K562 (cell line): Measurements from ENCODE around the gene TMEM222. TPM values are rescaled to one million over a fixed set of nuclear protein-coding genes. Genes with fewer than 3 reads are reported as not detected.

Experiments used
- CHD7 ChIP-seq: fragments of 200-600 bp; sonication (generic); IDR thresholded peaks from one replicate; pipeline ENCODE4 v1.6.1; 2012; ENCODE audit warnings: mild to moderate bottlenecking, low read depth, low read length, inconsistent platforms
- DEAF1 ChIP-seq: fragments of 450-650 bp; formaldehyde crosslinking; IDR thresholded peaks from 2 replicates; pipeline ENCODE4 v1.4.0; 2020; ENCODE audit warnings: mild to moderate bottlenecking, moderate library complexity
- NFE2 ChIP-seq: IDR thresholded peaks from 2 replicates; pipeline ENCODE4 v1.6.1; 2014; ENCODE audit warnings: antibody characterized with exemption, low read depth
- POLR2AphosphoS5 ChIP-seq: IDR thresholded peaks from 2 replicates; pipeline ENCODE4 v1.6.1; 2011; ENCODE audit warnings: mild to moderate bottlenecking, low read depth, low read length, moderate library complexity; ENCODE audit not compliant: control insufficient read depth, insufficient read depth
- RBM34 ChIP-seq: fragments of 200-400 bp; formaldehyde crosslinking; IDR thresholded peaks from 2 replicates; pipeline ENCODE4 v1.6.1; 2018; ENCODE audit warnings: low read length, borderline replicate concordance; ENCODE audit not compliant: insufficient read depth
- RBM39 ChIP-seq: fragments of 200-400 bp; formaldehyde crosslinking; optimal IDR thresholded peaks from 2 replicates; pipeline ENCODE3; 2018; ENCODE audit warnings: low read depth, low read length
- RFX1 ChIP-seq: fragments of 450-650 bp; IDR thresholded peaks from 2 replicates; pipeline ENCODE4 v1.6.1; 2016; ENCODE audit warnings: mild to moderate bottlenecking, moderate library complexity
- STAT5B ChIP-seq: fragments of 250-450 bp; sonication (Bioruptor Pico); IDR thresholded peaks from 2 replicates; pipeline ENCODE4 v1.8.0; 2021; ENCODE audit warnings: mild to moderate bottlenecking, inconsistent platforms
- ZC3H11A ChIP-seq: IDR thresholded peaks from 2 replicates; pipeline ENCODE4 v1.6.1; 2012; ENCODE audit warnings: low read depth, low read length, improper control_type of control experiment
- ZNF165 ChIP-seq: fragments of 250-450 bp; sonication (Bioruptor Pico); IDR thresholded peaks from 2 replicates; pipeline ENCODE4 v1.4.0; 2020; ENCODE audit warnings: borderline replicate concordance
- polyA plus RNA-seq, 8 experiments: library from polyadenylated mRNA; depleted of rRNA in 4 of 8; stranded (reverse) in 5 of 8; unstranded in 3 of 8; fragments of >200 nt; fragmentation: Nextera tagmentation in 2 of 8; fragmentation: Illumina TruSeq in 1 of 8; extraction: Ambion mirVana in 2 of 8; extraction: Trizol in 1 of 8; gene quantifications; 2 replicates each; pipeline versions ENCODE4 v1.2.1 to v1.2.3, GENCODE V29; 2011 to 2014; ENCODE audit warnings: inconsistent platforms in 1 of 8, missing spikeins in 1 of 8
- total RNA-seq, 7 experiments: library from RNA; depleted of rRNA in 6 of 7; stranded (reverse); fragments of >200 nt in 6 of 7; fragmentation: Illumina TruSeq in 2 of 7; extraction: Trizol in 2 of 7; gene quantifications; 2 replicates each; pipeline versions ENCODE4 v1.2.1 to v1.2.3, GENCODE V29; 2011 to 2021; ENCODE audit warnings: low replicate concordance in 1 of 7

The TMEM222 gene
- total and polyA plus RNA-seq, 9 of the 15 experiments (the other 6 are each of a cell fraction or from before 2014, with no cell fraction given), result 6.9 to 48.0 (median 32.8) TPM

- TF ChIP-seq CHD7, result no peak
- TF ChIP-seq DEAF1 (CRISPR knock-in tag), result no peak
- 0 out of 2 replicates have a peak, but pooled peaks have one; percentile 20 for TF ChIP-seq ZNF165
- TF ChIP-seq RBM34, result no peak
- TF ChIP-seq RFX1, result no peak
- TF ChIP-seq RBM39, result no peak
- no peak for TF ChIP-seq NFE2
- no peak for TF ChIP-seq ZC3H11A
- TF ChIP-seq STAT5B (CRISPR knock-in tag), result no peak
- no peak for TF ChIP-seq POLR2AphosphoS5
These were observed 21.0 kb downstream of the TMEM222 start (continued) for GRCh38 chr1:27342778-27343638.
